ENCODE results near the gene MFRP.

DNA sequence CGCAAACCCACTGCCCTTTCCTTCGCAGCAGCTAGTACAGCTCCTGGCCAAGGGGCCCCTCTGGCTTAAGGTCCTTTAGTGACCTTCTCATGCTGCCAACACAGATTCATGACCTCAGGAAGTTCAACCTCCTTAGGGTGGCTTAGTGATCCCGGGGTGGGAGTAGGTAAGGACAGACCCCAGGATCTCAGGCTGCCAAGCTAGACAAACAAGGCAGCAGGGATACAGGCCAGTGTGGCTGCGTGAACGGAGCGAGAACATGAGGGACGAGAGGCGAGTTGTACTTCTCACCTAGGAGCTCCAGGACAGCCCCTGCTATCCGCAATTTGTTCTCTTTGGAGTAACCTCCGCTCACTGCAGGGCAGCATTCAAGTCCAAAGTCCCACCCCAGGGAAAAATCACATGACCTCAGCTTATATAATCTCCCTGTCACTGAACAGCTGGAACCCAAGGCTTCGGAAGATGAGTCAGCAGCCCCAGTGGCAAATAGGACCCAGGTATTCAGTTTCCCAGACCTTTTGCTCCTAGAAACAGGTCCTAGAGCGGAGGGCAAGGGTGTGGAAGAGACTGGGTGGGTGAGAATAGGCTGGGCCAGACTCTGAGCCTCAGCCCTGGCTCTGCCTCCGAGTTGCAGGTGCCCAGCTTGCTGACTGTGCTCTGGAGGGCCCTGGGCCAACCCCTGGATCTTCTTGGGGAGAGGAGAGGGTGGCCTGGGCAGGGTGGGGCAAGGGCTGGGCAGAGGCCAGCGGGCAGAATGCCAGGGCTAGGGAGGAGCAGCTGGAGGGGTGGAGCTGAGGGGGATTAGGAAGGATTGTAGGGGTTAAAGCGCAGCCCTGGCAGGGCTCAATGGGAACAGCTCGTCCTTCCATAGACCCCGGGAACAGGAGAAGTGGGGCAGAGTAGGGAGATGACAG, 21.9 kb upstream of the MFRP start:
- TF ChIP-seq, protein P1, sequence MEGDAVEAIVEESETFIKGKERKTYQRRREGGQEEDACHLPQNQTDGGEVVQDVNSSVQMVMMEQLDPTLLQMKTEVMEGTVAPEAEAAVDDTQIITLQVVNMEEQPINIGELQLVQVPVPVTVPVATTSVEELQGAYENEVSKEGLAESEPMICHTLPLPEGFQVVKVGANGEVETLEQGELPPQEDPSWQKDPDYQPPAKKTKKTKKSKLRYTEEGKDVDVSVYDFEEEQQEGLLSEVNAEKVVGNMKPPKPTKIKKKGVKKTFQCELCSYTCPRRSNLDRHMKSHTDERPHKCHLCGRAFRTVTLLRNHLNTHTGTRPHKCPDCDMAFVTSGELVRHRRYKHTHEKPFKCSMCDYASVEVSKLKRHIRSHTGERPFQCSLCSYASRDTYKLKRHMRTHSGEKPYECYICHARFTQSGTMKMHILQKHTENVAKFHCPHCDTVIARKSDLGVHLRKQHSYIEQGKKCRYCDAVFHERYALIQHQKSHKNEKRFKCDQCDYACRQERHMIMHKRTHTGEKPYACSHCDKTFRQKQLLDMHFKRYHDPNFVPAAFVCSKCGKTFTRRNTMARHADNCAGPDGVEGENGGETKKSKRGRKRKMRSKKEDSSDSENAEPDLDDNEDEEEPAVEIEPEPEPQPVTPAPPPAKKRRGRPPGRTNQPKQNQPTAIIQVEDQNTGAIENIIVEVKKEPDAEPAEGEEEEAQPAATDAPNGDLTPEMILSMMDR (IDR thresholded peaks at IDR 0.05) = no peak
- TF ChIP-seq EP300 (IDR thresholded peaks at IDR 0.05) = peak; percentile 58
- peak in 2 of 3 donors; percentile 22 to 28 for TF ChIP-seq POLR2AphosphoS5 (IDR thresholded peaks at IDR 0.05)
- TF ChIP-seq POLR2A (IDR thresholded peaks at IDR 0.05) = no peak
